Measurements from ENCODE around the gene CCDC194. TPM values are rescaled to one million over a fixed set of nuclear protein-coding genes. Genes with fewer than 3 reads are reported as not detected.

Gene CCDC194
- total and polyA plus RNA-seq, 4 donors, result 0.12 to 0.50 TPM; not detected in 2

DNA sequence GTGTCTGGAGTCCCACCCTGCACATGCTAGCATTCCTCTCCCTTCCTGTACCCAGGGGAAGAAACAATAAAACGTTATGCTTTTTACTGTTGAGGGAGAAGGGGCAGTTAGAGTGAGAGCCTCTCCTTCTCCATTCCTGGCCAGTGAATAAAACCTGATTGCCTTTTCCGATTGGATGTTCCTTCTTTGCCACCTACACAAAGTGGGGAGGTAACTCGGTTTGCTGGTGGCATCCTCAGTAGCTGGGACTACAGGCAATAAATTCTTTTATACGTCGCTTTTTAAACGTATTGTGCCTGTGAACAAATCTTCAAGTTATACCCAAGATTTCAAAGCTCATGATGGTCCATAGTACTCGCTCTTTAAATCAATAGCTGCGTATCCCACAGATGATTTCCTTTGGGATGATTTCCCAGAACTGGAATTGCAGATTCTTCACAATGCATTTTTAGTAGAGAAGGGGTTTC, 25.2 kb upstream of the CCDC194 start:
- Histone ChIP-seq H3K9ac (ENCODE audit: low read depth in 1 of 2, low read length in 2 of 2) (peak overlapping the region; percentile 20 to 24), H3K9me3 (ENCODE audit: control insufficient read depth in 4 of 4, low read length in 3 of 4) (no peaks in the 10 kb centered on the region), H3K36me3 (ENCODE audit: control insufficient read depth in 4 of 4, insufficient read depth in 3 of 4, low read depth in 1 of 4, low read length in 3 of 4) (peaks cover 2 to 10% (median 6%) of the 10 kb centered on the region in 4 donors), H3K27ac (ENCODE audit: low read depth in 1 of 2, low read length in 2 of 2) (peak overlapping the region; percentile 77 to 81), H3K4me3 (ENCODE audit: low read depth in 1 of 3, low read length in 3 of 3) (peak overlapping the region; percentile 44 to 55 (median 44)), H3K4me1 (ENCODE audit: control insufficient read depth in 4 of 4, insufficient read depth in 4 of 4, low read length in 3 of 4) (peaks cover 0 to 13% (median 8%) of the 10 kb centered on the region in 4 donors), H3K27me3 (ENCODE audit: control insufficient read depth in 4 of 4, insufficient read depth in 4 of 4, low read length in 3 of 4) (no peaks in the 10 kb centered on the region)
- DNase-seq (ENCODE audit: low spot score), result no peak
- TF ChIP-seq CTCF (IDR thresholded peaks at IDR 0.05; ENCODE audit: low read depth, low read length, missing input control) (no peak), JUND (IDR thresholded peaks at IDR 0.05) (no peak), HNF4A (conservative IDR thresholded peaks at IDR 0.05) (no peak), MAX (IDR thresholded peaks at IDR 0.05) (no peak)
- WGBS, result 24% methylated on average over 8 of the region's 8 CpGs

DNA sequence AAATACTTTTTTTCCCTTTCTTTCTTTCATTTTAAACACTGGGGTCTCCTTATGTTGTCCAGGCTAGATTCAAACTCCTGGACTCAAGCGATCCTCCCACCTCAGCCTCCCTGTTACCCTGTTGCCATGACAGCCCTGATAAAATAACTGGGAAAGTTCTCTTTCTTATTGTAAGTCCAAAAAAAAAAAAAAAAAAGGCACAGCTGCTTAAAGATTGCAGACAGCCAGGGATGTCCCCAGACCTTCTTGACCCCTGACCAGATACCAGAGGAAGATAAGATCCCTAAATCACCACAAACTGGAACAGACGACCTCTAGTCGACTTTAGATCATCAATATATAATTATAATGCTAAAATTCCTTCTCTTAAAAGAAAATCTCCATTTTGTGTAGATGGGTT, 24.7 kb upstream of the CCDC194 start:
- Histone ChIP-seq H3K9me3 (ENCODE audit: control insufficient read depth in 4 of 4, low read length in 3 of 4) (no peaks in the 10 kb centered on the region), H3K4me1 (ENCODE audit: control insufficient read depth in 4 of 4, insufficient read depth in 4 of 4, low read length in 3 of 4) (peaks cover 0 to 13% (median 8%) of the 10 kb centered on the region in 4 donors), H3K9ac (ENCODE audit: low read depth in 1 of 2, low read length in 2 of 2) (no peak overlapping the region), H3K27ac (ENCODE audit: low read depth in 1 of 2, low read length in 2 of 2) (peak overlapping the region in 1 of 2 donors; percentile 77), H3K4me3 (ENCODE audit: low read depth in 1 of 3, low read length in 3 of 3) (peak overlapping the region in 2 of 3 donors; percentile 44), H3K27me3 (ENCODE audit: control insufficient read depth in 4 of 4, insufficient read depth in 4 of 4, low read length in 3 of 4) (no peaks in the 10 kb centered on the region), H3K36me3 (ENCODE audit: control insufficient read depth in 4 of 4, insufficient read depth in 3 of 4, low read depth in 1 of 4, low read length in 3 of 4) (peaks cover 2 to 12% (median 6%) of the 10 kb centered on the region in 4 donors)
- TF ChIP-seq HNF4G (IDR thresholded peaks at IDR 0.05) (no peak), CTCF (IDR thresholded peaks at IDR 0.05; ENCODE audit: low read depth, low read length, missing input control) (no peak), TAF1 (conservative IDR thresholded peaks at IDR 0.05) (no peak), FOXA1 (IDR thresholded peaks at IDR 0.05) (no peak), EGR1 (IDR thresholded peaks at IDR 0.05; ENCODE audit: low read depth in 2 of 2) (no peak), FOXA2 (IDR thresholded peaks at IDR 0.05) (no peak), YY1 (IDR thresholded peaks at IDR 0.05) (no peak), RXRA (IDR thresholded peaks at IDR 0.05) (no peak), RAD21 (IDR thresholded peaks at IDR 0.05) (no peak)
- TF ChIP-seq, protein P1, sequence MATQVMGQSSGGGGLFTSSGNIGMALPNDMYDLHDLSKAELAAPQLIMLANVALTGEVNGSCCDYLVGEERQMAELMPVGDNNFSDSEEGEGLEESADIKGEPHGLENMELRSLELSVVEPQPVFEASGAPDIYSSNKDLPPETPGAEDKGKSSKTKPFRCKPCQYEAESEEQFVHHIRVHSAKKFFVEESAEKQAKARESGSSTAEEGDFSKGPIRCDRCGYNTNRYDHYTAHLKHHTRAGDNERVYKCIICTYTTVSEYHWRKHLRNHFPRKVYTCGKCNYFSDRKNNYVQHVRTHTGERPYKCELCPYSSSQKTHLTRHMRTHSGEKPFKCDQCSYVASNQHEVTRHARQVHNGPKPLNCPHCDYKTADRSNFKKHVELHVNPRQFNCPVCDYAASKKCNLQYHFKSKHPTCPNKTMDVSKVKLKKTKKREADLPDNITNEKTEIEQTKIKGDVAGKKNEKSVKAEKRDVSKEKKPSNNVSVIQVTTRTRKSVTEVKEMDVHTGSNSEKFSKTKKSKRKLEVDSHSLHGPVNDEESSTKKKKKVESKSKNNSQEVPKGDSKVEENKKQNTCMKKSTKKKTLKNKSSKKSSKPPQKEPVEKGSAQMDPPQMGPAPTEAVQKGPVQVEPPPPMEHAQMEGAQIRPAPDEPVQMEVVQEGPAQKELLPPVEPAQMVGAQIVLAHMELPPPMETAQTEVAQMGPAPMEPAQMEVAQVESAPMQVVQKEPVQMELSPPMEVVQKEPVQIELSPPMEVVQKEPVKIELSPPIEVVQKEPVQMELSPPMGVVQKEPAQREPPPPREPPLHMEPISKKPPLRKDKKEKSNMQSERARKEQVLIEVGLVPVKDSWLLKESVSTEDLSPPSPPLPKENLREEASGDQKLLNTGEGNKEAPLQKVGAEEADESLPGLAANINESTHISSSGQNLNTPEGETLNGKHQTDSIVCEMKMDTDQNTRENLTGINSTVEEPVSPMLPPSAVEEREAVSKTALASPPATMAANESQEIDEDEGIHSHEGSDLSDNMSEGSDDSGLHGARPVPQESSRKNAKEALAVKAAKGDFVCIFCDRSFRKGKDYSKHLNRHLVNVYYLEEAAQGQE (IDR thresholded peaks at IDR 0.05), result no peak
- TF ChIP-seq, protein P2, sequence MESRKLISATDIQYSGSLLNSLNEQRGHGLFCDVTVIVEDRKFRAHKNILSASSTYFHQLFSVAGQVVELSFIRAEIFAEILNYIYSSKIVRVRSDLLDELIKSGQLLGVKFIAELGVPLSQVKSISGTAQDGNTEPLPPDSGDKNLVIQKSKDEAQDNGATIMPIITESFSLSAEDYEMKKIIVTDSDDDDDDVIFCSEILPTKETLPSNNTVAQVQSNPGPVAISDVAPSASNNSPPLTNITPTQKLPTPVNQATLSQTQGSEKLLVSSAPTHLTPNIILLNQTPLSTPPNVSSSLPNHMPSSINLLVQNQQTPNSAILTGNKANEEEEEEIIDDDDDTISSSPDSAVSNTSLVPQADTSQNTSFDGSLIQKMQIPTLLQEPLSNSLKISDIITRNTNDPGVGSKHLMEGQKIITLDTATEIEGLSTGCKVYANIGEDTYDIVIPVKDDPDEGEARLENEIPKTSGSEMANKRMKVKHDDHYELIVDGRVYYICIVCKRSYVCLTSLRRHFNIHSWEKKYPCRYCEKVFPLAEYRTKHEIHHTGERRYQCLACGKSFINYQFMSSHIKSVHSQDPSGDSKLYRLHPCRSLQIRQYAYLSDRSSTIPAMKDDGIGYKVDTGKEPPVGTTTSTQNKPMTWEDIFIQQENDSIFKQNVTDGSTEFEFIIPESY (IDR thresholded peaks at IDR 0.05), result no peak
- WGBS, result 63% methylated on average over 3 of the region's 3 CpGs
- DNase-seq (ENCODE audit: low spot score), result no peak
